NCI-H1105 treated with DMSO at 0.1 percent for 48 hours (cell line): Measurements from ENCODE around the gene IGLON5.

Source experiments
- DNase-seq: peaks from one replicate; lab custom pipeline; 2025; lab: John Stamatoyannopoulos, UW

IGLON5 gene

GRCh38 chr19:51311351-51312257 is at the start of gene IGLON5:
IGLON5 (plus strand) TSS chr19:51311644; CDS start chr19:51311848, 204 bp downstream.
- DNase-seq: no peak

- no peak for DNase-seq
Observed at GRCh38 chr19:51263808-51264207, 47.6 kb upstream of the IGLON5 start.

GRCh38 chr19:51271067-51271466 is 40.4 kb upstream of the IGLON5 start:
- no peak for DNase-seq

GRCh38 chr19:51272183-51272810 is 39.1 kb upstream of the IGLON5 start:
- DNase-seq: no peak

GRCh38 chr19:51274049-51274770 is 37.2 kb upstream of the IGLON5 start:
- DNase-seq: no peak

GRCh38 chr19:51277112-51277511 is 34.3 kb upstream of the IGLON5 start:
- DNase-seq: no peak

GRCh38 chr19:51282335-51282734 is 29.1 kb upstream of the IGLON5 start:
- DNase-seq: no peak

GRCh38 chr19:51285682-51286081 is 25.8 kb upstream of the IGLON5 start:
- no peak for DNase-seq

GRCh38 chr19:51289635-51290034 is 21.8 kb upstream of the IGLON5 start:
- no peak for DNase-seq

- no peak for DNase-seq
Observed at GRCh38 chr19:51292971-51293370, 18.5 kb upstream of the IGLON5 start.

GRCh38 chr19:51293571-51294210 is 17.8 kb upstream of the IGLON5 start:
- no peak for DNase-seq

- DNase-seq: no peak
Observed at GRCh38 chr19:51294211-51294976, 17.1 kb upstream of the IGLON5 start.

- no peak for DNase-seq
Observed at GRCh38 chr19:51294977-51295375, 16.5 kb upstream of the IGLON5 start.

- DNase-seq: no peak
Observed at GRCh38 chr19:51295382-51296126, 15.9 kb upstream of the IGLON5 start.

- no peak for DNase-seq
Observed at GRCh38 chr19:51296336-51297093, 14.9 kb upstream of the IGLON5 start.

- no peak for DNase-seq
Observed at GRCh38 chr19:51297406-51297805, 14.0 kb upstream of the IGLON5 start.

- DNase-seq: no peak
Observed at GRCh38 chr19:51301266-51301665, 10.2 kb upstream of the IGLON5 start.

- DNase-seq: no peak
Observed at GRCh38 chr19:51305479-51305878, 6.0 kb upstream of the IGLON5 start.

GRCh38 chr19:51316688-51317087 is 5.2 kb downstream of the IGLON5 start:
- DNase-seq: no peak

GRCh38 chr19:51317376-51317775 is 5.9 kb downstream of the IGLON5 start:
- DNase-seq: no peak
